IMR-90 (cell line): Measurements from ENCODE around the gene DAD1. TPM values are rescaled to one million over a fixed set of nuclear protein-coding genes. Genes with fewer than 3 reads are reported as not detected.

Source experiments
- ATAC-seq: fragments of 200-7000 bp; cut with Tn5 transposase; 2 replicates; pipeline ENCODE4 v1.9.1; 2020; ENCODE audit warnings: low read depth, mild to moderate bottlenecking, moderate library complexity
- BruUV-seq: library from RNA; stranded (reverse); fragments of 400-500 nt; replicated peaks from 2 replicates; lab custom pipeline; 2021; lab: Mats Ljungman, UMichigan
- CTCF ChIA-PET: fragments of 300-600 bp; formaldehyde crosslinking; extraction: SDS; loops from one replicate; lab custom pipeline; 2021; ENCODE audit warnings: antibody characterized with exemption; lab: Yijun Ruan, JAX
- POLR2A ChIA-PET: fragments of 300-600 bp; sonication (Branson Sonifier 250); formaldehyde crosslinking; loops from one replicate; lab custom pipeline; 2022; ENCODE audit warnings: antibody characterized with exemption; ENCODE audit not compliant: unreplicated experiment; lab: Charles Lee
- DNase-seq: peaks from one replicate; pipeline ENCODE4 v3.0.0; 2013
- H2AFZ ChIP-seq: replicated peaks from 2 replicates; pipeline ENCODE3; 2013; ENCODE audit warnings: low read length, mild to moderate bottlenecking; ENCODE audit not compliant: poor library complexity
- H2AK5ac ChIP-seq: 2 replicates; pipeline ENCODE4 v1.6.1; 2013; ENCODE audit warnings: low read depth, low read length, inconsistent platforms
- H2AK9ac ChIP-seq: replicated peaks from 2 replicates; pipeline ENCODE3; 2013; ENCODE audit warnings: mild to moderate bottlenecking, low read depth, low read length, moderate library complexity; ENCODE audit not compliant: poor library complexity
- H2BK120ac ChIP-seq: 2 replicates; pipeline ENCODE4 v1.6.1; 2013; ENCODE audit warnings: low read depth, low read length, inconsistent platforms
- H2BK15ac ChIP-seq: 3 replicates; pipeline ENCODE4 v1.6.1; 2013; ENCODE audit warnings: low read depth, low read length, inconsistent platforms
- H2BK20ac ChIP-seq: 2 replicates; pipeline ENCODE4 v1.6.1; 2013; ENCODE audit warnings: low read depth, mild to moderate bottlenecking, inconsistent platforms, low read length, moderate library complexity
- H2BK5ac ChIP-seq: 2 replicates; pipeline ENCODE4 v1.6.1; 2013; ENCODE audit warnings: mild to moderate bottlenecking, low read depth, low read length, inconsistent platforms; ENCODE audit not compliant: poor library complexity, severe bottlenecking
- H3K14ac ChIP-seq: replicated peaks from 2 replicates; pipeline ENCODE4 v1.6.1; 2013; ENCODE audit warnings: low read depth, low read length, inconsistent platforms
- H3K18ac ChIP-seq: 2 replicates; pipeline ENCODE4 v1.6.1; 2013; ENCODE audit warnings: low read depth, low read length, control low read depth
- H3K23ac ChIP-seq: 2 replicates; pipeline ENCODE4 v1.6.1; 2013; ENCODE audit warnings: low read depth, low read length, inconsistent platforms
- H3K27ac ChIP-seq: 2 replicates; pipeline ENCODE4 v1.5.1; 2013; ENCODE audit warnings: mild to moderate bottlenecking, control low read depth, low read length; ENCODE audit not compliant: insufficient read depth
- H3K27me3 ChIP-seq: 2 replicates; pipeline ENCODE4 v1.6.1; 2013; ENCODE audit warnings: low read length; ENCODE audit not compliant: control insufficient read depth, insufficient read depth
- H3K36me3 ChIP-seq: 2 replicates; pipeline ENCODE4 v1.6.1; 2013; ENCODE audit warnings: low read length, mixed read lengths; ENCODE audit not compliant: control insufficient read depth, insufficient read depth
- H3K4ac ChIP-seq: 2 replicates; pipeline ENCODE4 v1.6.1; 2013; ENCODE audit warnings: low read depth, low read length, inconsistent platforms
- H3K4me1 ChIP-seq: 2 replicates; pipeline ENCODE4 v1.6.1; 2013; ENCODE audit warnings: low read length, mixed read lengths; ENCODE audit not compliant: control insufficient read depth, insufficient read depth
- H3K4me2 ChIP-seq: 2 replicates; pipeline ENCODE4 v1.6.1; 2013; ENCODE audit warnings: low read depth, mild to moderate bottlenecking, control low read depth, low read length, moderate library complexity
- H3K4me3 ChIP-seq: 2 replicates; pipeline ENCODE4 v1.5.1; 2013; ENCODE audit warnings: low read depth, mild to moderate bottlenecking, control low read depth, low read length, moderate library complexity; ENCODE audit not compliant: insufficient read depth
- H3K56ac ChIP-seq: 2 replicates; pipeline ENCODE4 v1.6.1; 2013; ENCODE audit warnings: low read length, inconsistent platforms; ENCODE audit not compliant: insufficient read depth; ENCODE audit errors: extremely low read depth
- H3K79me1 ChIP-seq, 2 experiments: 2 replicates each; pipeline ENCODE4 v1.6.1; 2013; ENCODE audit warnings: low read length in 2 of 2, inconsistent platforms in 1 of 2, low read depth in 1 of 2
- H3K9ac ChIP-seq: 2 replicates; pipeline ENCODE4 v1.6.1; 2013; ENCODE audit warnings: low read depth, low read length, control low read depth
- H3K9me1 ChIP-seq: 2 replicates; pipeline ENCODE4 v1.6.1; 2013; ENCODE audit warnings: low read length, inconsistent platforms; ENCODE audit not compliant: insufficient read depth
- H3K9me3 ChIP-seq: 2 replicates; pipeline ENCODE4 v1.6.1; 2013; ENCODE audit warnings: low read length; ENCODE audit not compliant: control insufficient read depth, insufficient read depth
- H4K20me1 ChIP-seq: 2 replicates; pipeline ENCODE4 v1.6.1; 2013; ENCODE audit warnings: low read length, inconsistent platforms; ENCODE audit not compliant: insufficient read depth
- H4K5ac ChIP-seq: 2 replicates; pipeline ENCODE4 v1.6.1; 2013; ENCODE audit warnings: mild to moderate bottlenecking, low read depth, low read length, control low read depth
- H4K8ac ChIP-seq, 2 experiments: 2 replicates each; pipeline ENCODE4 v1.6.1; 2013; ENCODE audit warnings: low read depth in 2 of 2, low read length in 2 of 2, control low read depth in 1 of 2, inconsistent platforms in 1 of 2
- H4K91ac ChIP-seq: 2 replicates; pipeline ENCODE4 v1.6.1; 2013; ENCODE audit warnings: low read depth, low read length, inconsistent platforms; ENCODE audit not compliant: insufficient read depth
- CEBPB ChIP-seq: IDR thresholded peaks from 2 replicates; pipeline ENCODE4 v1.6.1; 2012; ENCODE audit warnings: low read depth, low read length, improper control_type of control experiment
- CHD1 ChIP-seq: IDR thresholded peaks from 2 replicates; pipeline ENCODE4 v1.6.1; 2012; ENCODE audit warnings: low read depth, low read length, improper control_type of control experiment
- MAFK ChIP-seq: IDR thresholded peaks from 2 replicates; pipeline ENCODE4 v1.6.1; 2012; ENCODE audit warnings: low read depth, low read length, improper control_type of control experiment
- NFE2L2 ChIP-seq: fragments of 150-350 bp; IDR thresholded peaks from 2 replicates; pipeline ENCODE4 v1.6.1; 2016; ENCODE audit warnings: low read depth, mild to moderate bottlenecking, low read length
- USF2 ChIP-seq: fragments of 150-350 bp; IDR thresholded peaks from 2 replicates; pipeline ENCODE4 v1.6.1; 2017; ENCODE audit warnings: mild to moderate bottlenecking, antibody characterized with exemption, low read length, low read depth
- WGBS, 2 experiments: methylation state at CpG; one replicate each; pipeline versions ENCODE4 v1.1.5 to v1.1.7; 2013; ENCODE audit warnings: missing lambda C conversion rate in 2 of 2; ENCODE audit not compliant: insufficient read length in 1 of 2; ENCODE audit errors: extremely low coverage in 2 of 2; 5-methylcytosine and 5-hydroxymethylcytosine counted together
- dilution Hi-C: fragments of 300-500 bp; cut with HindIII; formaldehyde crosslinking; loops from one replicate; pipeline ENCODE4 v1.14.3; 2018; ENCODE audit warnings: low sequenced_read_pairs; ENCODE audit not compliant: unreplicated experiment
- in situ Hi-C: fragments of 300-500 bp; cut with MboI; formaldehyde crosslinking; loops from 3 replicates; pipeline ENCODE4 v1.14.3; 2019; ENCODE audit warnings: low sequenced_read_pairs, inconsistent platforms, mixed read lengths
- intact Hi-C: fragments of 100-400 bp; cut with micrococcal nuclease; formaldehyde crosslinking; loops from 2 replicates; pipeline ENCODE4 v1.10.0; 2022
- polyA plus RNA-seq, 3 experiments: library from polyadenylated mRNA; depleted of rRNA; stranded (reverse); fragments of >200 nt; gene quantifications; 2 replicates each; pipeline ENCODE4 v1.2.3, GENCODE V29; 2012; ENCODE audit warnings: low replicate concordance in 1 of 3
- total RNA-seq: library from RNA; depleted of rRNA; stranded (reverse); fragments of >200 nt; gene quantifications from 2 replicates; pipeline ENCODE4 v1.2.3, GENCODE V29; 2012

The DAD1 gene
- total and polyA plus RNA-seq, 2 of the 4 experiments (the other 2 are of a cell fraction): 396 to 496 TPM

- Histone ChIP-seq H3K9ac (no peak overlapping the region), H3K79me1 (peaks cover 18 to 47% of the 10 kb centered on the region in 2 experiments), H4K5ac (no peak overlapping the region), H3K4ac (no peak overlapping the region), H2AK9ac (no peak overlapping the region), H3K23ac (no peak overlapping the region), H3K27ac (no peak overlapping the region), H3K4me1 (peaks cover 3% of the 10 kb centered on the region; the same call in 1 of the 2 replicates), H2AFZ (no peak overlapping the region), H2BK5ac (no peak overlapping the region), H3K27me3 (no peaks in the 10 kb centered on the region), H2BK20ac (no peak overlapping the region), H2BK120ac (no peak overlapping the region), H2BK15ac (no peak overlapping the region), H3K9me1 (peaks cover 4% of the 10 kb centered on the region), H4K8ac (no peak overlapping the region), H4K20me1 (peaks cover 29% of the 10 kb centered on the region), H3K4me2 (no peak overlapping the region), H4K91ac (no peak overlapping the region), H3K18ac (no peak overlapping the region), H2AK5ac (no peak overlapping the region), H3K14ac (no peak overlapping the region), H3K56ac (no peak overlapping the region), H3K36me3 (peaks cover 12% of the 10 kb centered on the region), H3K4me3 (no peak overlapping the region), H3K9me3 (no peaks in the 10 kb centered on the region)
- ChIA-PET POLR2A (no interaction called here), CTCF (no interaction called here)
- ATAC-seq (no peak), DNase-seq (no peak)
- 100% methylated on average over 1 of the region's 6 CpGs; no CpG with 5 or more reads in 1 of the 2 experiments for WGBS, 2 experiments
- in situ Hi-C loops: loop anchor here (5.0 kb wide), 1 partner anchor 75 kb away; no protein-coding TSS in a partner anchor
- TF ChIP-seq MAFK (no peak), USF2 (no peak), CHD1 (no peak), NFE2L2 (no peak), CEBPB (no peak)
- no TSS peak for BruUV-seq
- dilution Hi-C loops: no loop called here
- intact Hi-C loops: no loop called here
Observed at GRCh38 chr14:22577334-22577908, 11.6 kb downstream of the DAD1 start.
